NB4 (cell line): Measurements from ENCODE around the gene BOD1L2.

Experiments used
- MYC ChIP-seq: IDR thresholded peaks from 2 replicates; pipeline ENCODE4 v1.6.1; 2011; ENCODE audit warnings: low read depth, low read length
- POLR2A ChIP-seq: IDR thresholded peaks from 2 replicates; pipeline ENCODE4 v1.6.1; 2011; ENCODE audit warnings: mild to moderate bottlenecking; ENCODE audit not compliant: insufficient read length; ENCODE audit errors: extremely low read depth
- TF ChIP-seq, protein P1 (sequence below): IDR thresholded peaks from one replicate; pipeline ENCODE4 v1.5.1; 2012; ENCODE audit warnings: low read depth, low read length
- TF ChIP-seq, protein P2 (sequence below): IDR thresholded peaks from 2 replicates; pipeline ENCODE4 v1.6.1; 2011; ENCODE audit warnings: low read depth, low read length

DNA sequence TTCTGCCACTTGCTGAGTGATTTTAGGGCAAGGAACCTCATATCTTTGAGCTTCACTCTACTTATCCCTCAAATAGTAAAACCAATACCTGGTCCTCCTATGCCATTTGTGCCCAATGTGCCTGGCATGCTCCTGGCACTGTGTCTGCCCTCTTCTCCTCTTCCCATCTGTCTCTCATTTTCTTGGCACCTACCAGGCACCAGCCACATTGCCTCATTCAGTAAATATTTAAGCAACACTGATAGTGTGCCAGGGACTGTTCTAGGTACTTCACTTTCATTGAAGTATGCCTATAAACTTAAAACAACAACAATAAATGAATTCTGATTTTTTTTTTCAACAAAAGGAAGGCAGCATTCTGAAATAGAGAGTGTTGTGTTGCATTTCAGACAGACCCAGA lies 15.1 kb upstream of the BOD1L2 start:
- TF ChIP-seq, protein P1, sequence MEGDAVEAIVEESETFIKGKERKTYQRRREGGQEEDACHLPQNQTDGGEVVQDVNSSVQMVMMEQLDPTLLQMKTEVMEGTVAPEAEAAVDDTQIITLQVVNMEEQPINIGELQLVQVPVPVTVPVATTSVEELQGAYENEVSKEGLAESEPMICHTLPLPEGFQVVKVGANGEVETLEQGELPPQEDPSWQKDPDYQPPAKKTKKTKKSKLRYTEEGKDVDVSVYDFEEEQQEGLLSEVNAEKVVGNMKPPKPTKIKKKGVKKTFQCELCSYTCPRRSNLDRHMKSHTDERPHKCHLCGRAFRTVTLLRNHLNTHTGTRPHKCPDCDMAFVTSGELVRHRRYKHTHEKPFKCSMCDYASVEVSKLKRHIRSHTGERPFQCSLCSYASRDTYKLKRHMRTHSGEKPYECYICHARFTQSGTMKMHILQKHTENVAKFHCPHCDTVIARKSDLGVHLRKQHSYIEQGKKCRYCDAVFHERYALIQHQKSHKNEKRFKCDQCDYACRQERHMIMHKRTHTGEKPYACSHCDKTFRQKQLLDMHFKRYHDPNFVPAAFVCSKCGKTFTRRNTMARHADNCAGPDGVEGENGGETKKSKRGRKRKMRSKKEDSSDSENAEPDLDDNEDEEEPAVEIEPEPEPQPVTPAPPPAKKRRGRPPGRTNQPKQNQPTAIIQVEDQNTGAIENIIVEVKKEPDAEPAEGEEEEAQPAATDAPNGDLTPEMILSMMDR: no peak
- TF ChIP-seq POLR2A: no peak
- TF ChIP-seq, protein P2, sequence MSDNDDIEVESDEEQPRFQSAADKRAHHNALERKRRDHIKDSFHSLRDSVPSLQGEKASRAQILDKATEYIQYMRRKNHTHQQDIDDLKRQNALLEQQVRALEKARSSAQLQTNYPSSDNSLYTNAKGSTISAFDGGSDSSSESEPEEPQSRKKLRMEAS: no peak
- no peak for TF ChIP-seq MYC
